Testis (tissue), 2 donors: ENCODE measurements around the gene SLC22A17.

ENCODE experiments used
- POLR2A ChIP-seq: fragments of 450-650 bp; IDR thresholded peaks from one replicate; pipeline ENCODE4 v1.6.1; 2017; ENCODE audit warnings: antibody characterized with exemption, mild to moderate bottlenecking, moderate library complexity
- TF ChIP-seq, protein P1 (sequence below), 3 experiments: fragments of 450-650 bp in 2 of 3; fragments of 200-600 bp in 1 of 3; sonication (generic) in 1 of 3; IDR thresholded peaks; one replicate each; pipeline ENCODE4 v1.5.1; 2016 to 2019; ENCODE audit warnings: antibody characterized with exemption in 3 of 3, mild to moderate bottlenecking in 2 of 3, moderate library complexity in 1 of 3

DNA sequence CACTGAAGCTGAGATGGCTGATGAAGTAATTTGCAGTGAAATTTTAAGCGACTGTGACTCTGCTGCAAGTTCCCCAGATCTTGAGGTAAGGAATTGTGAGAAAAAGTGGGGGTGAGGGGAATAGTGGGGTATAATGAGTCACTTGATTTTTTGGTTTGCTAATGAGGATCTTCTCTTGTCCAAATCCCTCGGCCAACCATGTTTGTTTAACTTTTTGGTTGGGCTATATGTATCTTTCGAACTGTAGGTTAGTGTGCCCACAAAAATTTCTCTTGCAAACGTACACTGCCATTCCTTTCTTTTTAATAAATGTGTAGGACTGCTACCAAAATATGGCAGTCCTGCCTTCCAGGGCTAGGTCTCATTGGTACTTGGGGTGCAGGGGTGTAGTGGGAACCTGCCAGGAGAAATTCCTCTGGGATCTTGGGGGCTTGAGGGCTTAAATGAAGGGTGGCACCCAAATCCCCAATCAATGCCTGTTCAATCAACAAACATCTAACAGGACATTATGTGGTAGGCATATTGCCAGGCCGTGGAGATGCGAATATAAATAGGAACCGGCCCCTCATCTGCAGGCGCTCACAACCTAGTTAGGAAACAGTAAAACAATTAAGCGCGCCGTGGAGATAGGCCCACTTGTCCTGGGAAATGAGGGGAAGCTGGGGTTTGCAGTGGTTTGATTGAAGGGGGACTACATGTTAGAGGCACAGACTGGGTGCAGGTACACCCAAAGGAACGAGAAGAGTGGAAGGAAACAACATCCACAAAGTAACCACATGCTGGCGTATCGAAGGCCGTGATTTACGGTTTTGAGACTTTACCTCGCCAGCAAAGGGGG is 32.7 kb downstream of the SLC22A17 start:
- TF ChIP-seq, protein P1, sequence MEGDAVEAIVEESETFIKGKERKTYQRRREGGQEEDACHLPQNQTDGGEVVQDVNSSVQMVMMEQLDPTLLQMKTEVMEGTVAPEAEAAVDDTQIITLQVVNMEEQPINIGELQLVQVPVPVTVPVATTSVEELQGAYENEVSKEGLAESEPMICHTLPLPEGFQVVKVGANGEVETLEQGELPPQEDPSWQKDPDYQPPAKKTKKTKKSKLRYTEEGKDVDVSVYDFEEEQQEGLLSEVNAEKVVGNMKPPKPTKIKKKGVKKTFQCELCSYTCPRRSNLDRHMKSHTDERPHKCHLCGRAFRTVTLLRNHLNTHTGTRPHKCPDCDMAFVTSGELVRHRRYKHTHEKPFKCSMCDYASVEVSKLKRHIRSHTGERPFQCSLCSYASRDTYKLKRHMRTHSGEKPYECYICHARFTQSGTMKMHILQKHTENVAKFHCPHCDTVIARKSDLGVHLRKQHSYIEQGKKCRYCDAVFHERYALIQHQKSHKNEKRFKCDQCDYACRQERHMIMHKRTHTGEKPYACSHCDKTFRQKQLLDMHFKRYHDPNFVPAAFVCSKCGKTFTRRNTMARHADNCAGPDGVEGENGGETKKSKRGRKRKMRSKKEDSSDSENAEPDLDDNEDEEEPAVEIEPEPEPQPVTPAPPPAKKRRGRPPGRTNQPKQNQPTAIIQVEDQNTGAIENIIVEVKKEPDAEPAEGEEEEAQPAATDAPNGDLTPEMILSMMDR (IDR thresholded peaks at IDR 0.05), result no peak
- no peak for TF ChIP-seq POLR2A
